HepG2 (cell line): Measurements from ENCODE around the gene SGMS1. TPM values are rescaled to one million over a fixed set of nuclear protein-coding genes. Genes with fewer than 3 reads are reported as not detected.

Source experiments
- ATAC-seq: fragments of 200-7000 bp; cut with Tn5 transposase; 3 replicates; pipeline ENCODE4 v1.9.1; 2020; ENCODE audit warnings: mild to moderate bottlenecking, moderate library complexity
- BruUV-seq: library from RNA; stranded (reverse); fragments of 400-500 nt; replicated peaks from 2 replicates; lab custom pipeline; 2021; lab: Mats Ljungman, UMichigan
- CTCF ChIA-PET: fragments of 300-600 bp; formaldehyde crosslinking; extraction: SDS; loops from one replicate; lab custom pipeline; 2021; ENCODE audit warnings: low total read pairs, inconsistent platforms, low intra/inter-chr PET ratio; lab: Yijun Ruan, JAX
- POLR2A ChIA-PET: fragments of 350-600 bp; sonication (Branson Sonifier 250); formaldehyde crosslinking; loops from one replicate; lab custom pipeline; 2020; ENCODE audit warnings: antibody characterized with exemption, inconsistent platforms; lab: Yijun Ruan, JAX
- DNase-seq: peaks from one replicate; pipeline ENCODE4 v3.0.0-alpha.2; 2015; ENCODE audit warnings: low spot score
- FAIRE-seq: peaks from 3 replicates; lab custom pipeline; 2011; peaks lifted over from hg19 to GRCh38; lab: Jason Lieb, UNC
- H2AFZ ChIP-seq: one replicate; pipeline ENCODE4 v1.6.1; 2011; ENCODE audit warnings: low read length, inconsistent platforms
- H3K27ac ChIP-seq: fragments of 300-600 bp; 3 replicates; pipeline ENCODE4 v1.8.0; 2011; ENCODE audit warnings: mixed run types, mild to moderate bottlenecking, mixed read lengths, low read length, inconsistent platforms; ENCODE audit not compliant: insufficient read depth; ENCODE audit errors: extremely low read length
- H3K27me3 ChIP-seq, 2 experiments: fragments of 200-600 bp in 1 of 2; 2 replicates in 1 of 2; 3 replicates in 1 of 2; pipeline versions ENCODE4 v1.6.0 to v1.8.0; 2011; ENCODE audit warnings: low read length in 2 of 2, mild to moderate bottlenecking in 2 of 2, moderate library complexity in 2 of 2, inconsistent platforms in 1 of 2; ENCODE audit not compliant: insufficient read depth in 2 of 2, control insufficient read depth in 1 of 2
- H3K36me3 ChIP-seq, 2 experiments: fragments of 200-600 bp in 1 of 2; replicated peaks in 1 of 2; 2 replicates in 1 of 2; 3 replicates in 1 of 2; pipeline versions ENCODE4 v1.5.1 to v1.8.0; 2011; ENCODE audit warnings: low read length in 2 of 2, inconsistent platforms in 1 of 2; ENCODE audit not compliant: insufficient read depth in 2 of 2, control insufficient read depth in 1 of 2
- H3K4me1 ChIP-seq: 2 replicates; pipeline ENCODE4 v1.5.1; 2012; ENCODE audit warnings: low read length, inconsistent platforms; ENCODE audit not compliant: insufficient read depth
- H3K4me2 ChIP-seq: 2 replicates; pipeline ENCODE4 v1.6.0; 2011; ENCODE audit warnings: low read depth, low read length, inconsistent platforms
- H3K4me3 ChIP-seq, 3 experiments: fragments of 200-600 bp in 1 of 3; sonication (generic), shearing (Covaris generic) in 1 of 3; replicated peaks in 1 of 3; 2 replicates each; pipeline ENCODE4 v1.5.1; 2011 to 2016; ENCODE audit warnings: low read length in 3 of 3, inconsistent platforms in 2 of 3, low read depth in 2 of 3, mild to moderate bottlenecking in 2 of 3, control low read depth in 1 of 3, mixed read lengths in 1 of 3; ENCODE audit not compliant: insufficient read depth in 1 of 3
- H3K79me2 ChIP-seq: one replicate; pipeline ENCODE4 v1.6.1; 2011; ENCODE audit warnings: low read length, inconsistent platforms; ENCODE audit not compliant: insufficient read depth
- H3K9ac ChIP-seq: 2 replicates; pipeline ENCODE4 v1.6.0; 2011; ENCODE audit warnings: mild to moderate bottlenecking, low read depth, low read length, inconsistent platforms; ENCODE audit not compliant: insufficient read depth
- H3K9me3 ChIP-seq: 2 replicates; pipeline ENCODE4 v1.5.1; 2012; ENCODE audit warnings: mild to moderate bottlenecking, low read length
- H4K20me1 ChIP-seq: 2 replicates; pipeline ENCODE4 v1.6.0; 2011; ENCODE audit warnings: inconsistent platforms, mild to moderate bottlenecking, low read length, moderate library complexity; ENCODE audit not compliant: insufficient read depth
- ADNP ChIP-seq: sonication (generic); formaldehyde crosslinking; IDR thresholded peaks from 2 replicates; pipeline ENCODE4 v1.4.0; 2020; ENCODE audit warnings: missing genetic modification reagents
- ELF1 ChIP-seq: sonication (generic); formaldehyde crosslinking; IDR thresholded peaks from 2 replicates; pipeline ENCODE4 v1.4.0; 2020; ENCODE audit warnings: missing genetic modification reagents
- HNF4G ChIP-seq, 2 experiments: sonication (generic) in 1 of 2; formaldehyde crosslinking in 1 of 2; IDR thresholded peaks; 2 replicates each; pipeline versions ENCODE4 v1.4.0 to v1.6.1; 2011 to 2020; ENCODE audit warnings: borderline replicate concordance in 2 of 2, low read depth in 2 of 2, mild to moderate bottlenecking in 2 of 2, low read length in 1 of 2, missing genetic modification reagents in 1 of 2, moderate library complexity in 1 of 2
- IRF2 ChIP-seq: IDR thresholded peaks from 2 replicates; pipeline ENCODE4 v1.6.1; 2018; ENCODE audit warnings: missing genetic modification reagents, missing compliant biosample characterization
- PHF5A ChIP-seq: IDR thresholded peaks from one replicate; pipeline ENCODE4 v1.6.1; 2018; ENCODE audit warnings: low read depth, missing genetic modification reagents; ENCODE audit not compliant: unreplicated experiment
- ZFP82 ChIP-seq: sonication (generic); formaldehyde crosslinking; IDR thresholded peaks from 2 replicates; pipeline ENCODE4 v1.5.1; 2020; ENCODE audit warnings: mild to moderate bottlenecking, missing genetic modification reagents, borderline replicate concordance
- ZNF12 ChIP-seq: sonication (generic); formaldehyde crosslinking; IDR thresholded peaks from 2 replicates; pipeline ENCODE4 v1.5.0; 2020; ENCODE audit warnings: missing genetic modification reagents
- ZNF703 ChIP-seq: sonication (generic); formaldehyde crosslinking; IDR thresholded peaks from 2 replicates; pipeline ENCODE4 v1.5.1; 2020; ENCODE audit warnings: missing genetic modification reagents, mild to moderate bottlenecking, moderate library complexity, borderline replicate concordance
- ZNF790 ChIP-seq: sonication (generic); formaldehyde crosslinking; IDR thresholded peaks from 2 replicates; pipeline ENCODE4 v1.8.0; 2022; ENCODE audit warnings: missing genetic modification reagents, mild to moderate bottlenecking, borderline replicate concordance
- WGBS: methylation state at CpG from one replicate; pipeline ENCODE4 v1.1.6; 2017; ENCODE audit warnings: low lambda C conversion rate; 5-methylcytosine and 5-hydroxymethylcytosine counted together
- in situ Hi-C: cut with HindIII; loops from 2 replicates; pipeline ENCODE4 v1.10.0; 2017; ENCODE audit warnings: low pct_unique_long_range_greater_than_20kb; ENCODE audit not compliant: extremely low pct_ligation_motif_present
- intact Hi-C: fragments of 100-400 bp; cut with micrococcal nuclease; formaldehyde crosslinking; loops from one replicate; pipeline ENCODE4 v1.10.0; 2022; ENCODE audit not compliant: unreplicated experiment
- polyA plus RNA-seq, 8 experiments: library from polyadenylated mRNA; depleted of rRNA in 3 of 8; stranded (reverse) in 7 of 8; unstranded in 1 of 8; fragments of >200 nt; fragmentation: Illumina TruSeq in 4 of 8; extraction: Trizol in 4 of 8; gene quantifications; 2 replicates each; pipeline versions ENCODE4 v1.2.1 to v1.2.3, GENCODE V29; 2011 to 2016; ENCODE audit warnings: low read depth in 4 of 8, missing spikeins in 1 of 8, mixed read lengths in 1 of 8; ENCODE audit not compliant: insufficient read depth in 1 of 8
- total RNA-seq, 5 experiments: library from RNA; depleted of rRNA; stranded (reverse); fragments of >200 nt; fragmentation: Illumina TruSeq; extraction: Trizol; gene quantifications; 2 replicates each; pipeline ENCODE4 v1.2.3, GENCODE V29; 2016; ENCODE audit warnings: low read depth in 1 of 5
- TF ChIP-seq, protein P1 (sequence below): sonication (generic); formaldehyde crosslinking; IDR thresholded peaks from 2 replicates; pipeline ENCODE4 v1.5.1; 2020; ENCODE audit warnings: missing genetic modification reagents, mild to moderate bottlenecking, borderline replicate concordance
- TF ChIP-seq, protein P2 (sequence below): sonication (generic); formaldehyde crosslinking; IDR thresholded peaks from 2 replicates; pipeline ENCODE4 v1.4.0; 2020; ENCODE audit warnings: missing genetic modification reagents
- TF ChIP-seq, protein P3 (sequence below): IDR thresholded peaks from 2 replicates; pipeline ENCODE4 v1.6.1; 2016; ENCODE audit warnings: mild to moderate bottlenecking
- TF ChIP-seq, protein P4 (sequence below): sonication (generic); formaldehyde crosslinking; conservative IDR thresholded peaks from 2 replicates; pipeline ENCODE4 v1.8.0; 2022; ENCODE audit warnings: mild to moderate bottlenecking, moderate library complexity, missing genetic modification reagents

The SGMS1 gene
- total and polyA plus RNA-seq, 2 of the 13 experiments (the other 11 are each of a cell fraction or from before 2014, with no cell fraction given), result 6.5 to 15.1 TPM

DNA sequence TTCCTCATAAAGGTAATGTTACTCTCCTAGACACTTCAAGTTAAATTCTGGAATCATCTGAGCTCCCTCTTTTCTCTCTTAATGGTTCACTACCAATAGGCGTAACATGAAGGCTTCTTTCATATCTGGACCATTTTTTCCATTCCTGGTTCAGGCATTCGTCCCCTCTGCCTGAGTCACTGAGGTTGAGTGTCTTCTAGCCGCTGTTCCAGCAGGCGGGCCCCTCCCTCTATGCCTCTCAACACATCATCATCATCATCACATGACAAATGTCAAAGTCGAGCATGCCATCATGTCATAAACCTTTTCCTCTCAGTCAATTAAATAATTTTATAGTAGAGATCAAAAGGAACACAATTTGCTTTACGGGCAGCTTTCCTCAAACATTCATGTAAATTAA is 203.6 kb downstream of the SGMS1 start (continued):
- TF ChIP-seq ELF1, result no peak
- no peak for TF ChIP-seq ADNP (CRISPR knock-in tag)
- TF ChIP-seq IRF2 (CRISPR knock-in tag), result no peak
- TF ChIP-seq ZFP82 (CRISPR knock-in tag), result no peak

DNA sequence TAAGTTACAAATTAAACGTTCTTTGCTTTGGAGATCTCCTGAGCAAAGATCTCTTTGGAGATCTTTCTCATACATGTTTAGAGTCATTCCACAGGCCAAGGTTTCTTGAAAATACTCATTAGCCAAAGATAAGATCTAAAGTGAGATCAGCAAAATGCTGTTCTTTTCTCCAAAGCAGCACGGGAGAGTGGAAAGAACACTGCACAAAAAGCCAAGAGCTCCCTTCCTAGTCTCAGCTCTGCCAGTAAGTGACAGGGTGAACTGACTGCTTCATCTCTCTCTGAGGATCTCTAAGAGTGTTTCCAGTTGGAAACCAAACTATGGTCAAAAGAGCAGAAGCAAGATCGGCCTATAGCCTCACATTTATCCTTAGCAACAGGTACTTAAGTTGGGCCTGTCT is 204.0 kb downstream of the SGMS1 start:
- POLR2A ChIA-PET, result no interaction called here
- WGBS, result 87% methylated on average over 3 of the region's 3 CpGs

More for the DNA sequence above, 204.0 kb downstream of the SGMS1 start:
- in situ Hi-C loops, result no loop called here
- no peak overlapping the region for H2AFZ ChIP-seq
- no TSS peak for BruUV-seq
- no peak overlapping the region for H3K9ac ChIP-seq
- no peak overlapping the region for H3K4me3 ChIP-seq
- H3K9me3 ChIP-seq, result no peaks in the 10 kb centered on the region
- H3K27ac ChIP-seq, result no peak overlapping the region
- TF ChIP-seq, protein P1, sequence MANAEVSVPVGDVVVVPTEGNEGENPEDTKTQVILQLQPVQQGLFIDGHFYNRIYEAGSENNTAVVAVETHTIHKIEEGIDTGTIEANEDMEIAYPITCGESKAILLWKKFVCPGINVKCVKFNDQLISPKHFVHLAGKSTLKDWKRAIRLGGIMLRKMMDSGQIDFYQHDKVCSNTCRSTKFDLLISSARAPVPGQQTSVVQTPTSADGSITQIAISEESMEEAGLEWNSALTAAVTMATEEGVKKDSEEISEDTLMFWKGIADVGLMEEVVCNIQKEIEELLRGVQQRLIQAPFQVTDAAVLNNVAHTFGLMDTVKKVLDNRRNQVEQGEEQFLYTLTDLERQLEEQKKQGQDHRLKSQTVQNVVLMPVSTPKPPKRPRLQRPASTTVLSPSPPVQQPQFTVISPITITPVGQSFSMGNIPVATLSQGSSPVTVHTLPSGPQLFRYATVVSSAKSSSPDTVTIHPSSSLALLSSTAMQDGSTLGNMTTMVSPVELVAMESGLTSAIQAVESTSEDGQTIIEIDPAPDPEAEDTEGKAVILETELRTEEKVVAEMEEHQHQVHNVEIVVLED (CRISPR knock-in tag), result no peak
- TF ChIP-seq, protein P2, sequence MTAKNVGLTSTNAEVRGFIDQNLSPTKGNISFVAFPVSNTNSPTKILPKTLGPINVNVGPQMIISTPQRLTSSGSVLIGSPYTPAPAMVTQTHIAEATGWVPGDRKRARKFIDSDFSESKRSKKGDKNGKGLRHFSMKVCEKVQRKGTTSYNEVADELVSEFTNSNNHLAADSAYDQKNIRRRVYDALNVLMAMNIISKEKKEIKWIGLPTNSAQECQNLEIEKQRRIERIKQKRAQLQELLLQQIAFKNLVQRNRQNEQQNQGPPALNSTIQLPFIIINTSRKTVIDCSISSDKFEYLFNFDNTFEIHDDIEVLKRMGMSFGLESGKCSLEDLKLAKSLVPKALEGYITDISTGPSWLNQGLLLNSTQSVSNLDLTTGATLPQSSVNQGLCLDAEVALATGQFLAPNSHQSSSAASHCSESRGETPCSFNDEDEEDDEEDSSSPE (CRISPR knock-in tag), result no peak
- no peak for TF ChIP-seq ZNF12 (CRISPR knock-in tag)
- no peak for TF ChIP-seq ZNF703 (CRISPR knock-in tag)
- TF ChIP-seq, protein P3, sequence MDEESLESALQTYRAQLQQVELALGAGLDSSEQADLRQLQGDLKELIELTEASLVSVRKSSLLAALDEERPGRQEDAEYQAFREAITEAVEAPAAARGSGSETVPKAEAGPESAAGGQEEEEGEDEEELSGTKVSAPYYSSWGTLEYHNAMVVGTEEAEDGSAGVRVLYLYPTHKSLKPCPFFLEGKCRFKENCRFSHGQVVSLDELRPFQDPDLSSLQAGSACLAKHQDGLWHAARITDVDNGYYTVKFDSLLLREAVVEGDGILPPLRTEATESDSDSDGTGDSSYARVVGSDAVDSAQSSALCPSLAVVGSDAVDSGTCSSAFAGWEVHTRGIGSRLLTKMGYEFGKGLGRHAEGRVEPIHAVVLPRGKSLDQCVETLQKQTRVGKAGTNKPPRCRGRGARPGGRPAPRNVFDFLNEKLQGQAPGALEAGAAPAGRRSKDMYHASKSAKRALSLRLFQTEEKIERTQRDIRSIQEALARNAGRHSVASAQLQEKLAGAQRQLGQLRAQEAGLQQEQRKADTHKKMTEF (CRISPR knock-in tag), result no peak
- TF ChIP-seq, protein P4, sequence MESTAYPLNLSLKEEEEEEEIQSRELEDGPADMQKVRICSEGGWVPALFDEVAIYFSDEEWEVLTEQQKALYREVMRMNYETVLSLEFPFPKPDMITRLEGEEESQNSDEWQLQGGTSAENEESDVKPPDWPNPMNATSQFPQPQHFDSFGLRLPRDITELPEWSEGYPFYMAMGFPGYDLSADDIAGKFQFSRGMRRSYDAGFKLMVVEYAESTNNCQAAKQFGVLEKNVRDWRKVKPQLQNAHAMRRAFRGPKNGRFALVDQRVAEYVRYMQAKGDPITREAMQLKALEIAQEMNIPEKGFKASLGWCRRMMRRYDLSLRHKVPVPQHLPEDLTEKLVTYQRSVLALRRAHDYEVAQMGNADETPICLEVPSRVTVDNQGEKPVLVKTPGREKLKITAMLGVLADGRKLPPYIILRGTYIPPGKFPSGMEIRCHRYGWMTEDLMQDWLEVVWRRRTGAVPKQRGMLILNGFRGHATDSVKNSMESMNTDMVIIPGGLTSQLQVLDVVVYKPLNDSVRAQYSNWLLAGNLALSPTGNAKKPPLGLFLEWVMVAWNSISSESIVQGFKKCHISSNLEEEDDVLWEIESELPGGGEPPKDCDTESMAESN (CRISPR knock-in tag), result no peak
- no peak for TF ChIP-seq ZNF790 (CRISPR knock-in tag)
- TF ChIP-seq PHF5A (CRISPR knock-in tag), result no peak
- TF ChIP-seq HNF4G (IDR thresholded peaks at IDR 0.05; ENCODE audit: borderline replicate concordance, low read depth, low read length), result no peak
- TF ChIP-seq HNF4G (CRISPR knock-in tag; IDR thresholded peaks at IDR 0.05; ENCODE audit: borderline replicate concordance, low read depth), result no peak
- H3K79me2 ChIP-seq, result peaks cover 3% of the 10 kb centered on the region
- H3K4me2 ChIP-seq, result no peak overlapping the region
- no peaks in the 10 kb centered on the region for H4K20me1 ChIP-seq
- ATAC-seq (no peak), FAIRE-seq (no peak), DNase-seq (no peak)
- intact Hi-C loops, result loop anchor here (2.0 to 10.0 kb wide), 2 partner anchors 27 to 205 kb away; partner anchors contain the start of gene SGMS1
- H3K36me3 ChIP-seq, result no peaks in the 10 kb centered on the region
- CTCF ChIA-PET, result interaction anchor here (2.7 kb wide), 1 partner anchor 52 kb away, joined by 20 read pairs; no protein-coding TSS in a partner anchor
- H3K27me3 ChIP-seq, result no peaks in the 10 kb centered on the region
- peaks cover 42% of the 10 kb centered on the region for H3K4me1 ChIP-seq
